Upper lobe of left lung (tissue), 6 donors: ENCODE results near the gene SRP14. TPM values are rescaled to one million over a fixed set of nuclear protein-coding genes. Genes with fewer than 3 reads are reported as not detected.

ENCODE experiments used
- ATAC-seq, 2 donors: fragments of 200-7000 bp; cut with Tn5 transposase; one replicate each; pipeline ENCODE4 v1.9.1; 2022; ENCODE audit warnings: mild to moderate bottlenecking in 2 of 2, moderate library complexity in 2 of 2; ENCODE audit not compliant: low FRiP score in 2 of 2
- DNase-seq, 2 donors: peaks; one replicate each; pipeline ENCODE4 v3.0.0-alpha.2; 2019 to 2020
- H3K27ac ChIP-seq, 4 donors: fragments of 200-600 bp; sonication (generic); one replicate each; pipeline ENCODE4 v1.5.1; 2016 to 2019
- H3K27me3 ChIP-seq, 4 donors: fragments of 200-600 bp; sonication (generic); one replicate each; pipeline ENCODE4 v1.5.1; 2017 to 2019
- H3K36me3 ChIP-seq, 4 donors: fragments of 200-600 bp; sonication (generic); one replicate each; pipeline ENCODE4 v1.5.1; 2016 to 2019
- H3K4me1 ChIP-seq, 4 donors: fragments of 200-600 bp; sonication (generic); one replicate each; pipeline ENCODE4 v1.5.1; 2018 to 2019
- H3K4me3 ChIP-seq, 4 donors: fragments of 200-600 bp; sonication (generic); one replicate each; pipeline ENCODE4 v1.5.1; 2017 to 2019; ENCODE audit warnings: mild to moderate bottlenecking in 2 of 4, moderate library complexity in 1 of 4
- H3K9me3 ChIP-seq, 4 donors: fragments of 200-600 bp; sonication (generic); one replicate each; pipeline ENCODE4 v1.5.1; 2018 to 2019
- CTCF ChIP-seq, 6 experiments: fragments of 450-650 bp in 4 of 6; fragments of 200-600 bp in 2 of 6; sonication (generic) in 2 of 6; IDR thresholded peaks; one replicate each; pipeline ENCODE4 v1.5.1; 2016 to 2019; ENCODE audit warnings: antibody characterized with exemption in 6 of 6
- EP300 ChIP-seq, 4 donors: sonication (generic); formaldehyde crosslinking; IDR thresholded peaks; one replicate each; pipeline ENCODE4 v1.5.1; 2017; ENCODE audit warnings: antibody characterized with exemption in 4 of 4, control low read depth in 2 of 4
- POLR2A ChIP-seq, 4 donors: fragments of 450-650 bp; IDR thresholded peaks; one replicate each; pipeline ENCODE4 v1.5.1; 2016 to 2017; ENCODE audit warnings: antibody characterized with exemption in 4 of 4, mild to moderate bottlenecking in 2 of 4
- POLR2AphosphoS5 ChIP-seq, 2 donors: sonication (generic); formaldehyde crosslinking; IDR thresholded peaks; one replicate each; pipeline ENCODE4 v1.5.1; 2017; ENCODE audit warnings: antibody characterized with exemption in 2 of 2
- WGBS, 2 donors: methylation state at CpG; one replicate each; pipeline ENCODE4 v1.1.5; 2017 to 2018; 5-methylcytosine and 5-hydroxymethylcytosine counted together
- total RNA-seq, 6 donors: library from RNA; depleted of rRNA in 4 of 6; stranded (reverse); fragments of >200 nt in 4 of 6; gene quantifications; one replicate each; pipeline versions ENCODE4 v1.1.0 to v1.2.1, GENCODE V29; 2016 to 2021
- donor health status: DM: no; HTN: no; CAD: no; lungs with moderate emphysema.
- donor health status: DM: no; HTN: yes; CAD: no; lungs with severe emphysema.

Gene SRP14
- total RNA-seq, 6 donors from 2014 or later: 55.5 to 342 (median 191) TPM

- no peaks in the 10 kb centered on the region for H3K4me1 ChIP-seq
- H3K36me3 ChIP-seq: peaks cover 17 to 73% (median 42%) of the 10 kb centered on the region in 4 donors
- H3K9me3 ChIP-seq: no peaks in the 10 kb centered on the region
- 71 to 77% methylated on average over 7 of the region's 7 CpGs for WGBS, 2 donors
- H3K27me3 ChIP-seq: no peaks in the 10 kb centered on the region
- DNase-seq (no peak), ATAC-seq (no peak)
- H3K4me3 ChIP-seq: no peak overlapping the region
- no peak for TF ChIP-seq EP300 (IDR thresholded peaks at IDR 0.05)
- TF ChIP-seq CTCF (IDR thresholded peaks at IDR 0.05): no peak
- TF ChIP-seq POLR2AphosphoS5 (IDR thresholded peaks at IDR 0.05): no peak
- TF ChIP-seq POLR2A (IDR thresholded peaks at IDR 0.05): no peak
- no peak overlapping the region for H3K27ac ChIP-seq
Observed at GRCh38 chr15:40003116-40003916, 35.7 kb downstream of the SRP14 start.

DNA sequence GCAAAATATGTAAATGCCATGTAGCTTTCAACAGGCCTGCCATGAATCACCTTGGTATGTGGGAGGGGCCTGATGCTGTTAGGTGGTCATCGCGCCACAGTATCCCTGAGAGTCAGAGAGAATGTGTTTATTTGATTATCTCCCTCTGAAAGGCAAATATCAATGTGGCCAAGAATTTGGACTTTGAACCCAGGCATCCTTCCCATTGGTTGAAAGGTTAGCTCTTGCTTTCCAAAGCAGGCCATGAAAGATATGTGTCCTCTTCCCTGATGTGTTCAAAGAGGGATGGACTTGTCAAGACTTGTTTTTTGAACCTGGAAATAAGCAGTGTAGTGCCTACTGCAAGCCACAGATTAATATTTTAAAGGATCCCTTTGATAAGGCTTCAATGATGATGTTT is 36.7 kb downstream of the SRP14 start:
- H3K27me3 ChIP-seq: no peaks in the 10 kb centered on the region
- H3K27ac ChIP-seq: no peak overlapping the region
- no peaks in the 10 kb centered on the region for H3K9me3 ChIP-seq
- DNase-seq (no peak), ATAC-seq (no peak)
- TF ChIP-seq CTCF (IDR thresholded peaks at IDR 0.05) (no peak), POLR2A (IDR thresholded peaks at IDR 0.05) (no peak), POLR2AphosphoS5 (IDR thresholded peaks at IDR 0.05) (no peak), EP300 (IDR thresholded peaks at IDR 0.05) (no peak)
- 88 to 96% methylated on average over 2 of the region's 2 CpGs for WGBS, 2 donors
- H3K4me3 ChIP-seq: no peak overlapping the region
- H3K4me1 ChIP-seq: no peaks in the 10 kb centered on the region
- H3K36me3 ChIP-seq: peaks cover 13 to 73% (median 34%) of the 10 kb centered on the region in 4 donors

DNA sequence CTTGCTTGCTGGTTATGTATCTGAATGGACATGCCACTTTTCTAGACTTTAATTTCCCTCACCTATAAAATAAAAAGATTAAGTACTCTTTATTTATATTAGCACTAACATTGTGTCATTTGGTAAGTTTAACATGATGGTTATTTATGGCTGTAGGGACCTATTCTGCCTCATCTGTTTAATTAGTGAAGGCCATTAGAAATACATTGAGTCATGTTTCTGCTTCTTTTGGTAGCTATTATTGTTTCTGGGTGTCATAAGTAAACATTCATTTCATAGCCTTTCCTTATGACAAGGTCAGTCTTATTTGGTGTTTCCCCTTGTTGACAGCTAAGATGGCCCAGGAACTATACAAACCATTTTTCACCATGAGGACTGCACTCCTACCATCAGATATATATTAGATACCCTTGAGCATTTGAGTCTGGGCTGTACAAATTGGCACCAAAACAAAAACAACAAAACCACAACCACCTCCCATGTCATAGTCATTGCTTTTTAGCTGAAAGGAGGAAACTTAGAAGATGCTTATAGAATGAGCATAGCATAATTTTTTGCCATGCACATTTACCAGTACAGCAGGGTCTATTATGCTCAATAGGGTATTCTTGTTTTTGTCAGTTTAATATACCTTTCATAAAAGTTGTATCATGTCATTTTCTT is 39.3 kb downstream of the SRP14 start:
- Histone ChIP-seq H3K27me3 (no peaks in the 10 kb centered on the region), H3K4me3 (no peak overlapping the region), H3K27ac (no peak overlapping the region), H3K9me3 (no peaks in the 10 kb centered on the region), H3K36me3 (peaks cover 7 to 70% (median 28%) of the 10 kb centered on the region in 4 donors), H3K4me1 (no peaks in the 10 kb centered on the region)
- DNase-seq (no peak), ATAC-seq (no peak)
- TF ChIP-seq CTCF (IDR thresholded peaks at IDR 0.05) (no peak), EP300 (IDR thresholded peaks at IDR 0.05) (no peak), POLR2A (IDR thresholded peaks at IDR 0.05) (no peak), POLR2AphosphoS5 (IDR thresholded peaks at IDR 0.05) (no peak)

DNA sequence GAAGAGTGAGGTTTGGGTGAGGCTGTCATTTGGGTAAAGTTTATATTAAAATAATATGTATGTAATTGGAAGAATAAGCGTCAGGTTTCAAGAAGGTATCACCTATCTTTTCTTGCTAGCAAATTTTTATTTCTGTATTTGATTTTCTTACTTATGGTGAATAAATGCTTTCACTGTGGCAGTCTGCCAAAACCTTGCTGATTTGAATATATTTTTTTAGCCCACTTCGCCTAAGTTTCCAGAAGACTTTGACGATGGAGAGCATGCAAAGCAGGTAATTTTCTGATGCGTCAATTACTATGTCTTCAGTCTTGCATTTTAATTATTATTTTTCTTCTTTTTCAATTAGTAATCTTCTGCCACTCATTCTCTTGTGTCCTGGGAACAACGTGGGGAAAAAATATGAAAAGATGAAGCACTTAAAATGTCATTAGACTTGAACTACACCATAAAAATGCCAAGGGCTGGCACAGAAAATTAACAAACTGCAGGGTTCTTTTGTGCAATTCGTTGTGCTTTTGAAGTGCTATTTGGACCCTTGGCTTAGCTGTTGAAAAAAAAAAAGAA is 40.4 kb downstream of the SRP14 start:
- no peaks in the 10 kb centered on the region for H3K9me3 ChIP-seq
- peaks cover 5 to 70% (median 23%) of the 10 kb centered on the region in 4 donors for H3K36me3 ChIP-seq

More for the DNA sequence above, 40.4 kb downstream of the SRP14 start:
- ATAC-seq (no peak), DNase-seq (no peak)
- no peak for TF ChIP-seq CTCF (IDR thresholded peaks at IDR 0.05)
- no peak for TF ChIP-seq POLR2A (IDR thresholded peaks at IDR 0.05)
- TF ChIP-seq EP300 (IDR thresholded peaks at IDR 0.05): no peak
- no peak for TF ChIP-seq POLR2AphosphoS5 (IDR thresholded peaks at IDR 0.05)
- H3K27me3 ChIP-seq: no peaks in the 10 kb centered on the region
- no peak overlapping the region for H3K27ac ChIP-seq
- WGBS, 2 donors: 83 to 85% methylated on average over 6 of the region's 6 CpGs
- no peaks in the 10 kb centered on the region for H3K4me1 ChIP-seq
- no peak overlapping the region for H3K4me3 ChIP-seq
